Measurements from ENCODE around the gene ELOVL5.

DNA sequence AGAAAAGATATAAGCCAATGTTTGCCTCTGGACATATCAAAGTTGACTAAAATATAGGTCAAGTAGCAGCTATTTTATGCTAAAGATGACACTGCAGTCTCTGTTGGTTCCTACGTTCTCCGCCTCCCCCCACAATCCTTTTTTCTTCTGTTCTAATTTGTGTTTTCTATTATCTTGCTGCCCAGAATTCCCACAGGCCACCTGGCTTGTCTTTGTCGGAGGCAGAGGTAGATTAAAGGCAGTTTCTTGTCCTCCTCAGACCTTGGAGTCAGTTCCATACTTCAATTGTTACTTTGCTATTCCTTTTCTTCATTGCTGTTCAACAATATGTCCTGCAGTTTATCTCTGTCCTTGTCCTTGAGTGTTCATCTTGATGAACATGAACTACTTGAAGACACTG, 3.6 kb upstream of the ELOVL5 start:
- TF ChIP-seq RAD21 (IDR thresholded peaks at IDR 0.05) (no peak), GABPA (IDR thresholded peaks at IDR 0.05 in 1 of 2, conservative IDR thresholded peaks at IDR 0.05 in 1 of 2) (no peak), TAF1 (conservative IDR thresholded peaks at IDR 0.05) (no peak), JUND (IDR thresholded peaks at IDR 0.05) (no peak), FOXA2 (IDR thresholded peaks at IDR 0.05) (no peak)
- TF ChIP-seq, protein P1, sequence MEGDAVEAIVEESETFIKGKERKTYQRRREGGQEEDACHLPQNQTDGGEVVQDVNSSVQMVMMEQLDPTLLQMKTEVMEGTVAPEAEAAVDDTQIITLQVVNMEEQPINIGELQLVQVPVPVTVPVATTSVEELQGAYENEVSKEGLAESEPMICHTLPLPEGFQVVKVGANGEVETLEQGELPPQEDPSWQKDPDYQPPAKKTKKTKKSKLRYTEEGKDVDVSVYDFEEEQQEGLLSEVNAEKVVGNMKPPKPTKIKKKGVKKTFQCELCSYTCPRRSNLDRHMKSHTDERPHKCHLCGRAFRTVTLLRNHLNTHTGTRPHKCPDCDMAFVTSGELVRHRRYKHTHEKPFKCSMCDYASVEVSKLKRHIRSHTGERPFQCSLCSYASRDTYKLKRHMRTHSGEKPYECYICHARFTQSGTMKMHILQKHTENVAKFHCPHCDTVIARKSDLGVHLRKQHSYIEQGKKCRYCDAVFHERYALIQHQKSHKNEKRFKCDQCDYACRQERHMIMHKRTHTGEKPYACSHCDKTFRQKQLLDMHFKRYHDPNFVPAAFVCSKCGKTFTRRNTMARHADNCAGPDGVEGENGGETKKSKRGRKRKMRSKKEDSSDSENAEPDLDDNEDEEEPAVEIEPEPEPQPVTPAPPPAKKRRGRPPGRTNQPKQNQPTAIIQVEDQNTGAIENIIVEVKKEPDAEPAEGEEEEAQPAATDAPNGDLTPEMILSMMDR (IDR thresholded peaks at IDR 0.05; ENCODE audit: low read depth, low read length, missing input control), result no peak
